Esophagus muscularis mucosa (tissue), 4 donors: ENCODE data around the gene GET4. TPM values are rescaled to one million over a fixed set of nuclear protein-coding genes. Genes with fewer than 3 reads are reported as not detected.

Source experiments
- DNase-seq: peaks from one replicate; pipeline ENCODE4 v3.0.0-alpha.2; 2017; ENCODE audit errors: extremely low spot score
- H3K27ac ChIP-seq, 4 donors: fragments of 200-600 bp; sonication (generic); replicated peaks in 1 of 4; 1 replicate in 3 of 4; 2 replicates in 1 of 4; pipeline ENCODE4 v1.5.1; 2016 to 2019; ENCODE audit warnings: mild to moderate bottlenecking in 1 of 4
- H3K27me3 ChIP-seq, 4 donors: fragments of 200-600 bp; sonication (generic); one replicate each; pipeline versions ENCODE4 v1.5.1 to v1.6.0; 2016 to 2019
- H3K36me3 ChIP-seq, 4 donors: fragments of 200-600 bp; sonication (generic); one replicate each; pipeline ENCODE4 v1.5.1; 2016 to 2019
- H3K4me1 ChIP-seq, 4 donors: fragments of 200-600 bp; sonication (generic); one replicate each; pipeline ENCODE4 v1.5.1; 2016 to 2019
- H3K4me3 ChIP-seq, 4 donors: fragments of 200-600 bp; sonication (generic); 1 replicate in 2 of 4; 2 replicates in 2 of 4; pipeline ENCODE4 v1.5.1; 2016 to 2019; ENCODE audit warnings: mild to moderate bottlenecking in 4 of 4, moderate library complexity in 1 of 4
- H3K9me3 ChIP-seq, 4 donors: fragments of 200-600 bp; sonication (generic); 1 replicate in 3 of 4; 2 replicates in 1 of 4; pipeline ENCODE4 v1.5.1; 2016 to 2019
- CTCF ChIP-seq, 3 experiments: fragments of 200-600 bp in 2 of 3; fragments of 450-650 bp in 1 of 3; sonication (generic) in 2 of 3; IDR thresholded peaks; one replicate each; pipeline ENCODE4 v1.5.1; 2017 to 2019; ENCODE audit warnings: antibody characterized with exemption in 3 of 3, mild to moderate bottlenecking in 2 of 3, moderate library complexity in 1 of 3
- EP300 ChIP-seq: sonication (generic); formaldehyde crosslinking; IDR thresholded peaks from one replicate; pipeline ENCODE4 v1.6.1; 2017; ENCODE audit warnings: antibody characterized with exemption
- POLR2A ChIP-seq: fragments of 450-650 bp; IDR thresholded peaks from one replicate; pipeline ENCODE4 v1.6.1; 2017; ENCODE audit warnings: antibody characterized with exemption, moderate library complexity, mild to moderate bottlenecking, low read depth
- POLR2AphosphoS5 ChIP-seq, 2 donors: sonication (generic); formaldehyde crosslinking; IDR thresholded peaks; one replicate each; pipeline ENCODE4 v1.6.1; 2017; ENCODE audit warnings: antibody characterized with exemption in 2 of 2
- WGBS: methylation state at CpG from one replicate; pipeline ENCODE4 v1.1.5; 2018; 5-methylcytosine and 5-hydroxymethylcytosine counted together
- intact Hi-C: fragments of 100-400 bp; cut with DNase I; formaldehyde crosslinking; loops from one replicate; pipeline ENCODE4 v1.15.1; 2023
- total RNA-seq, 4 donors: library from RNA; depleted of rRNA; stranded (reverse); fragments of >200 nt; gene quantifications; one replicate each; pipeline versions ENCODE4 v1.1.0 to v1.2.1, GENCODE V29; 2016

GET4 gene
- total RNA-seq, 4 donors from 2014 or later: 24.7 to 41.3 (median 35.2) TPM

- H3K9me3 ChIP-seq: no peaks in the 10 kb centered on the region
- DNase-seq: no peak
- no peak overlapping the region for H3K4me3 ChIP-seq
- no peaks in the 10 kb centered on the region for H3K4me1 ChIP-seq
- intact Hi-C loops: no loop called here
- no peaks in the 10 kb centered on the region for H3K27me3 ChIP-seq
- H3K27ac ChIP-seq: no peak overlapping the region
- peaks cover 0 to 15% (median 6%) of the 10 kb centered on the region in 4 donors for H3K36me3 ChIP-seq
- WGBS: 56% methylated on average over 20 of the region's 46 CpGs
- TF ChIP-seq CTCF (IDR thresholded peaks at IDR 0.05) (no peak), EP300 (no peak), POLR2AphosphoS5 (IDR thresholded peaks at IDR 0.05) (no peak), POLR2A (no peak)
Measured at GRCh38 chr7:935164-935873, 59.0 kb downstream of the GET4 start.

- H3K4me1 ChIP-seq: no peaks in the 10 kb centered on the region
- no peaks in the 10 kb centered on the region for H3K9me3 ChIP-seq
- DNase-seq: no peak
- H3K36me3 ChIP-seq: peaks cover 0 to 15% (median 6%) of the 10 kb centered on the region in 4 donors
- no peak for TF ChIP-seq POLR2AphosphoS5 (IDR thresholded peaks at IDR 0.05)
- H3K27me3 ChIP-seq: no peaks in the 10 kb centered on the region
- no peak overlapping the region for H3K27ac ChIP-seq
- intact Hi-C loops: no loop called here
- 95% methylated on average over 27 of the region's 28 CpGs for WGBS
- no peak overlapping the region for H3K4me3 ChIP-seq
Measured at GRCh38 chr7:935874-936385, 59.6 kb downstream of the GET4 start.

- 76% methylated on average over 13 of the region's 22 CpGs for WGBS
- peaks cover 0 to 15% (median 6%) of the 10 kb centered on the region in 4 donors for H3K36me3 ChIP-seq
- H3K27me3 ChIP-seq: no peaks in the 10 kb centered on the region
- H3K27ac ChIP-seq: no peak overlapping the region
- intact Hi-C loops: no loop called here
- H3K9me3 ChIP-seq: no peaks in the 10 kb centered on the region
- no peak overlapping the region for H3K4me3 ChIP-seq
- no peak for DNase-seq
- TF ChIP-seq POLR2AphosphoS5 (IDR thresholded peaks at IDR 0.05): no peak
- no peak for TF ChIP-seq POLR2A
- TF ChIP-seq EP300: no peak
- no peak for TF ChIP-seq CTCF (IDR thresholded peaks at IDR 0.05)
- no peaks in the 10 kb centered on the region for H3K4me1 ChIP-seq
Measured at GRCh38 chr7:936386-937054, 60.2 kb downstream of the GET4 start.

- no peak for TF ChIP-seq CTCF (IDR thresholded peaks at IDR 0.05)
- no peak for TF ChIP-seq POLR2A
- TF ChIP-seq POLR2AphosphoS5 (IDR thresholded peaks at IDR 0.05): no peak
- no peak for TF ChIP-seq EP300
- no peak overlapping the region for H3K27ac ChIP-seq
- H3K9me3 ChIP-seq: no peaks in the 10 kb centered on the region
- H3K4me1 ChIP-seq: no peaks in the 10 kb centered on the region
- 84% methylated on average over 12 of the region's 16 CpGs for WGBS
- peaks cover 0 to 15% (median 6%) of the 10 kb centered on the region in 4 donors for H3K36me3 ChIP-seq
- H3K27me3 ChIP-seq: no peaks in the 10 kb centered on the region
- no peak for DNase-seq
- no peak overlapping the region for H3K4me3 ChIP-seq
- intact Hi-C loops: no loop called here
Measured at GRCh38 chr7:937856-938484, 61.6 kb downstream of the GET4 start.

GRCh38 chr7:938546-939185 lies 62.3 kb downstream of the GET4 start:
- no peak for DNase-seq
- Histone ChIP-seq H3K27me3 (no peaks in the 10 kb centered on the region), H3K9me3 (no peaks in the 10 kb centered on the region), H3K4me3 (no peak overlapping the region), H3K4me1 (no peaks in the 10 kb centered on the region), H3K27ac (no peak overlapping the region), H3K36me3 (peaks cover 0 to 15% (median 6%) of the 10 kb centered on the region in 4 donors)
- 94% methylated on average over 22 of the region's 27 CpGs for WGBS
- TF ChIP-seq POLR2A (no peak), EP300 (no peak), POLR2AphosphoS5 (IDR thresholded peaks at IDR 0.05) (no peak), CTCF (IDR thresholded peaks at IDR 0.05) (no peak)
- intact Hi-C loops: no loop called here
